ENCODE data around the gene UNC13C.

Gene UNC13C

GRCh38 chr15:54576298-54576935 lies 598.2 kb downstream of the UNC13C start:
- DNase-seq: no peak

- no peak for DNase-seq
Measured at GRCh38 chr15:54577476-54578250, 599.4 kb downstream of the UNC13C start.

GRCh38 chr15:54579855-54580254 lies 601.6 kb downstream of the UNC13C start:
- DNase-seq: no peak

- DNase-seq: no peak
Measured at GRCh38 chr15:54580643-54581042, 602.4 kb downstream of the UNC13C start.

GRCh38 chr15:54582863-54583643 lies 604.8 kb downstream of the UNC13C start:
- no peak for DNase-seq

GRCh38 chr15:54585063-54585462 lies 606.8 kb downstream of the UNC13C start:
- no peak for DNase-seq

GRCh38 chr15:54594115-54594514 lies 615.9 kb downstream of the UNC13C start:
- no peak for DNase-seq

- DNase-seq: no peak
Measured at GRCh38 chr15:54599386-54599785, 621.1 kb downstream of the UNC13C start.

GRCh38 chr15:54605043-54605442 lies 626.8 kb downstream of the UNC13C start:
- DNase-seq: no peak

- DNase-seq: no peak
Measured at GRCh38 chr15:54605556-54605955, 627.3 kb downstream of the UNC13C start.

- DNase-seq: no peak
Measured at GRCh38 chr15:54608876-54609835, 630.9 kb downstream of the UNC13C start.

- no peak for DNase-seq
Measured at GRCh38 chr15:54618120-54618519, 639.9 kb downstream of the UNC13C start.

GRCh38 chr15:54619180-54619579 lies 640.9 kb downstream of the UNC13C start:
- no peak for DNase-seq

GRCh38 chr15:54620916-54621315 lies 642.7 kb downstream of the UNC13C start:
- DNase-seq: no peak

- no peak for DNase-seq
Measured at GRCh38 chr15:54636147-54636546, 657.9 kb downstream of the UNC13C start.

- DNase-seq: no peak
Measured at GRCh38 chr15:54638666-54639065, 660.4 kb downstream of the UNC13C start.

GRCh38 chr15:54640873-54641272 lies 662.6 kb downstream of the UNC13C start:
- no peak for DNase-seq

GRCh38 chr15:54644796-54645195 lies 666.6 kb downstream of the UNC13C start:
- no peak for DNase-seq

GRCh38 chr15:54659646-54660045 lies 681.4 kb downstream of the UNC13C start:
- no peak for DNase-seq

GRCh38 chr15:54660356-54660755 lies 682.1 kb downstream of the UNC13C start:
- no peak for DNase-seq

GRCh38 chr15:54675241-54675640 lies 697.0 kb downstream of the UNC13C start:
- no peak for DNase-seq

- DNase-seq: no peak
Measured at GRCh38 chr15:54681584-54681983, 703.3 kb downstream of the UNC13C start.
